ENCODE data around the gene NOTCH2. TPM values are rescaled to one million over a fixed set of nuclear protein-coding genes. Genes with fewer than 3 reads are reported as not detected.

NOTCH2 gene
- total RNA-seq, 1 experiment from 2014 or later, result 79.6 TPM

DNA sequence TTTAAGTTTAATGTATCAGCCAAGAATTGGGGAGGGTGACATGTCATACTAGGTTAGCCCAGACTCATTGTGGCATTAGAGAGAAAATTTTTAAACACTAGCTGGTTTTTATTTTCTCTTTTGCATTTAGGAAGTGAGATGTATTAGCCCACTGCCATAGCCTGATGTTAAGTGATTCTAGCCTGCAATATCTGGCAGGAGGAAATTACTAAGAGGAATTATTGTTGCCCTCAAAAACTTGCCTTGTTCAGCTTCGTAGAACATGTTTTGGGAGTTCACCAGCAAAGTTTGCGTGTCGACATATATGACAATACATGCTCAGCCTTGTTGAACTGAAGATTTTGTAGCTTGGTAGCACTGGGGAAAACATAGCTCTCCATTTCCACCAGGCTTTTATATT, 185.6 kb downstream of the NOTCH2 start:
- CTCF ChIA-PET, result interaction anchor here (1.0 kb wide), 1 partner anchor 107 kb away, joined by 6 read pairs; no protein-coding TSS in a partner anchor
- H3K36me3 Mint-ChIP-seq (ENCODE audit: insufficient read depth, unreplicated experiment), result no peaks in the 10 kb centered on the region
- H3K9me3 Mint-ChIP-seq (ENCODE audit: low read depth, unreplicated experiment), result no peaks in the 10 kb centered on the region
- no TSS peak for BruUV-seq (replicated peaks)
- H3K27ac Mint-ChIP-seq (ENCODE audit: unreplicated experiment), result no peak overlapping the region
- no peak for DNase-seq
- intact Hi-C loops (cut with micrococcal nuclease; ENCODE audit: unreplicated experiment), result no loop called here
- H3K4me3 Mint-ChIP-seq (ENCODE audit: low read depth, unreplicated experiment), result no peak overlapping the region
- no peaks in the 10 kb centered on the region for H3K4me1 Mint-ChIP-seq (ENCODE audit: low read depth, unreplicated experiment)
- H3K27me3 Mint-ChIP-seq (ENCODE audit: unreplicated experiment), result peaks cover 20% of the 10 kb centered on the region
- no peak for TF ChIP-seq CTCF (IDR thresholded peaks at IDR 0.05; ENCODE audit: unreplicated experiment)

GRCh38 chr1:119882132-119883049, 187.1 kb downstream of the NOTCH2 start:
- no peak for TF ChIP-seq CTCF (IDR thresholded peaks at IDR 0.05; ENCODE audit: unreplicated experiment)
- Mint-ChIP-seq H3K9me3 (ENCODE audit: low read depth, unreplicated experiment) (no peaks in the 10 kb centered on the region), H3K27ac (ENCODE audit: unreplicated experiment) (no peak overlapping the region), H3K27me3 (ENCODE audit: unreplicated experiment) (peaks cover 27% of the 10 kb centered on the region), H3K4me1 (ENCODE audit: low read depth, unreplicated experiment) (no peaks in the 10 kb centered on the region), H3K36me3 (ENCODE audit: insufficient read depth, unreplicated experiment) (no peaks in the 10 kb centered on the region), H3K4me3 (ENCODE audit: low read depth, unreplicated experiment) (no peak overlapping the region)
- no TSS peak for BruUV-seq (replicated peaks)
- intact Hi-C loops (cut with micrococcal nuclease; ENCODE audit: unreplicated experiment), result no loop called here
- no peak for DNase-seq
- CTCF ChIA-PET, result no interaction called here

DNA sequence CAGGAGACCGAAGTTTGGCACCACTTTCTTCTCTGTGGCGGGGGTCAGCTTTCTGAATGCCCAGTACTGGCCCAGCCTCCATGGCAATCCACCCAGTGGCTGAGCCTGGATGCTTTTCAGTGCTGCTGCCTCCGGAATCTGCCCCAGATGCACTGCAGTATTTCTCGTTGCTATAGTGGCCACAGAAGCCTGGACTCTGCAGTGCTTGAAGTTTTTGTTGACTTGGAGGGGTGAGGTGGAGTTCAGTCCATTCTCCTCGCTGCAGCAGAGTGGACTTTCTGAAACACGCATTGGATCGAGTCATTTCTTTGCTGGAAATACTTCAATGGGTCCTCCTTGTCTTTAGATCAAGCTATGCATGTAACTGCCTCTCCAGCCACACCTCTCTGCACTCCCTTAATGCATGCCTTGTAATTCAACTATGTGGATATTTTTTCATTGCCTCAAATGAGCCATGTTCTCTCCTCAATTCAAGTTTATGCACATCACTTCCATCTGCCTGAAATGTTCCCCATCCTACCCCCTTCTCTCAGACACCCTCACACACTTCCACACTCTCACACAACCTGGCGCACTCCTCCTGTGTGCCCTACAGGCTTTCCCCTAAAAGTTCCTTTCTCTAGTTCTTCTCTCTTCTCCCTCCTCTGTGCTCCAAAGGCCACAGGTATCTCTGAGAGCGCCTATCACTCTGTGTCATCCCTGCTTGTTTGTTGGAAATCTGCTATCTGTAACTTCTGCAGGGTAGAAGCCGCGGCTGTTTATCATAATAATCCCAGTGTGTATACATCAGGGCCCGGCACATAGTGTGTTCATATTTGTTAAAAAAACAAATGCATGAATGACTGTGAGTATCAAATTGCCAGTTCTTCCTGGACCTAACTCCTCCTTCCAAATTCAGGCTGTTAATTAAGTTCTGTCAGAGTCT, 189.7 kb downstream of the NOTCH2 start:
- H3K27ac Mint-ChIP-seq (ENCODE audit: unreplicated experiment), result no peak overlapping the region
- no peak overlapping the region for H3K4me3 Mint-ChIP-seq (ENCODE audit: low read depth, unreplicated experiment)
- no TSS peak for BruUV-seq (replicated peaks)
- H3K9me3 Mint-ChIP-seq (ENCODE audit: low read depth, unreplicated experiment), result no peaks in the 10 kb centered on the region
- H3K4me1 Mint-ChIP-seq (ENCODE audit: low read depth, unreplicated experiment), result no peaks in the 10 kb centered on the region
- no peak for DNase-seq
- TF ChIP-seq CTCF (IDR thresholded peaks at IDR 0.05; ENCODE audit: unreplicated experiment), result no peak
- H3K27me3 Mint-ChIP-seq (ENCODE audit: unreplicated experiment), result peaks cover 27% of the 10 kb centered on the region
- intact Hi-C loops (cut with micrococcal nuclease; ENCODE audit: unreplicated experiment), result no loop called here
- no peaks in the 10 kb centered on the region for H3K36me3 Mint-ChIP-seq (ENCODE audit: insufficient read depth, unreplicated experiment)
- CTCF ChIA-PET, result no interaction called here

GRCh38 chr1:119878171-119878570, 191.3 kb downstream of the NOTCH2 start:
- H3K4me1 Mint-ChIP-seq (ENCODE audit: low read depth, unreplicated experiment), result no peaks in the 10 kb centered on the region
- H3K36me3 Mint-ChIP-seq (ENCODE audit: insufficient read depth, unreplicated experiment), result no peaks in the 10 kb centered on the region
- CTCF ChIA-PET, result no interaction called here
- no TSS peak for BruUV-seq (replicated peaks)
- peaks cover 27% of the 10 kb centered on the region for H3K27me3 Mint-ChIP-seq (ENCODE audit: unreplicated experiment)
- no peaks in the 10 kb centered on the region for H3K9me3 Mint-ChIP-seq (ENCODE audit: low read depth, unreplicated experiment)
- intact Hi-C loops (cut with micrococcal nuclease; ENCODE audit: unreplicated experiment), result no loop called here
- no peak overlapping the region for H3K4me3 Mint-ChIP-seq (ENCODE audit: low read depth, unreplicated experiment)
- no peak overlapping the region for H3K27ac Mint-ChIP-seq (ENCODE audit: unreplicated experiment)
- TF ChIP-seq CTCF (IDR thresholded peaks at IDR 0.05; ENCODE audit: unreplicated experiment), result no peak
- no peak for DNase-seq
